Esophagus (tissue), 2 donors: ENCODE measurements around the gene TMEM54. TPM values are rescaled to one million over a fixed set of nuclear protein-coding genes. Genes with fewer than 3 reads are reported as not detected.

ENCODE experiments used
- H3K27ac ChIP-seq, 2 donors: one replicate each; pipeline ENCODE4 v1.5.1; 2013; ENCODE audit warnings: low read depth in 2 of 2, mild to moderate bottlenecking in 2 of 2, inconsistent platforms in 1 of 2, low read length in 1 of 2, moderate library complexity in 1 of 2
- H3K27me3 ChIP-seq, 2 donors: one replicate each; pipeline ENCODE4 v1.6.1; 2013; ENCODE audit warnings: low read length in 2 of 2, control low read depth in 1 of 2, mild to moderate bottlenecking in 1 of 2; ENCODE audit not compliant: insufficient read depth in 2 of 2, control insufficient read depth in 1 of 2
- H3K36me3 ChIP-seq, 2 donors: one replicate each; pipeline ENCODE4 v1.6.1; 2013; ENCODE audit warnings: low read length in 1 of 2; ENCODE audit not compliant: control insufficient read depth in 2 of 2, insufficient read depth in 2 of 2
- H3K4me1 ChIP-seq, 2 donors: one replicate each; pipeline ENCODE4 v1.6.1; 2013; ENCODE audit warnings: low read length in 1 of 2; ENCODE audit not compliant: control insufficient read depth in 2 of 2, insufficient read depth in 2 of 2
- H3K4me3 ChIP-seq, 2 donors: one replicate each; pipeline ENCODE4 v1.5.1; 2013; ENCODE audit warnings: low read length in 2 of 2, mild to moderate bottlenecking in 2 of 2, low read depth in 1 of 2, moderate library complexity in 1 of 2
- H3K9me3 ChIP-seq, 2 donors: one replicate each; pipeline ENCODE4 v1.6.1; 2013; ENCODE audit warnings: mild to moderate bottlenecking in 2 of 2, low read depth in 1 of 2, low read length in 1 of 2, moderate library complexity in 1 of 2; ENCODE audit not compliant: control insufficient read depth in 2 of 2, insufficient read depth in 1 of 2
- WGBS, 2 donors: extraction: QIAGEN DNeasy Blood & Tissue Kit; methylation state at CpG; one replicate each; pipeline ENCODE4 v1.1.7; 2013; 5-methylcytosine and 5-hydroxymethylcytosine counted together
- polyA plus RNA-seq, 2 donors: library from polyadenylated mRNA; stranded (reverse); fragments of 200-250 nt; gene quantifications; one replicate each; pipeline ENCODE4 v1.2.3, GENCODE V29; 2013
- donor health status: healthy with polysubstance abuse.
- donor health status: Bipolar disorder and iron deficiency.

TMEM54 gene, protein sequence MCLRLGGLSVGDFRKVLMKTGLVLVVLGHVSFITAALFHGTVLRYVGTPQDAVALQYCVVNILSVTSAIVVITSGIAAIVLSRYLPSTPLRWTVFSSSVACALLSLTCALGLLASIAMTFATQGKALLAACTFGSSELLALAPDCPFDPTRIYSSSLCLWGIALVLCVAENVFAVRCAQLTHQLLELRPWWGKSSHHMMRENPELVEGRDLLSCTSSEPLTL
- 100 to 1,000 TPM in 1 of 2 donors, 10 to 100 TPM in 1; 93.0 to 133 TPM for polyA plus RNA-seq

DNA sequence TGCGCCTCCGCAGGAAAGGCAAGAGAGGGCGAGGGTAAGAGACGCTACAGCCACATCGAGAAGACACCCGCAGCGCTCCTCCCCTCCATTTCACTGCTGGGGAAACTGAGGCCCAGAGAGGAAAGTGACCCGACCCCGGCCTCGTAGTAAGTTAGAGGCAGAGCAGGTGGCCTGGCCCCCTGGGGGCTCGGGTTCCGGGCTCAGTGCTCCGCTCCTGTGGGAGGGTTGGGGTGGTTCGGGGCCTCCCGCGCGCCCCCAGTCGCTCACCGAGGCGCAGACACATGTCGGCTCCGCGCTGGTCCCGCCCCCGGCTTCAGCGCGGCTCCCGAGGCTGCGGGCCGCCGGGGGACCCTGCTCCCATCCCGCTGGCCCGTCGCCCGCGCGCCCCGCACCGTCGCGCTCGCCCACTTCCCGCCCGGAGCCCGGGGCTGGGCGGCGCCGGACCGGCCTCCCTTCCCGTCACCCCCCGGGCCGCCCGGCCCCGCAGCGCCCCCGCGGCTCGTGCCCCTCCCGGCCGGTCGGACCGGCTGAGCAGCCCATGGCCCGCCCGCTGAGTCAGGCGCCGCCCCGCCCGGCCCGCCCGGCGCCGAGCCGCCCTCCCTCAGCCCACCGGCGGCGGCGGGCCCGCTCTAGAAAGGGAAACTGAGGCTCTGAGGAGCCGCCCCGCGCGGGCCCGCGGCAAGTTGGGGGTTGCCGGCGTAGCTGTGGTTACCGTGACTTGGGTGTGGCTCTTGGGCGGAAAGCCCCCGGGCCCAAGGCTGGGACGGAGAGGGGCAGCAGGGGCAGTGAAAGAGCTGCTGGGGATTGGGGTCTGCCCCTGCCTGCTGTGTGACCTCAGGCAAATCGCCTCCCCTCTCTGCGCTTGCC is at the start of gene TMEM54:
Gene TMEM54 (minus strand): TSS at position 434 of the 867 bp plus-strand sequence. CDS start 151 bp downstream, at position 283.
- 1 to 2% methylated on average over 55 to 92 of the region's 92 CpGs for WGBS, 2 donors
- peak within 1 kb of the TSS; percentile 31 to 76 for H3K27ac ChIP-seq
- H3K4me3 ChIP-seq = peak within 1 kb of the TSS; percentile 53 to 85
- no peaks in the 10 kb centered on the region for H3K27me3 ChIP-seq
- H3K9me3 ChIP-seq = no peaks in the 10 kb centered on the region
- peaks cover 0 to 3% of the 10 kb centered on the region in 2 donors for H3K36me3 ChIP-seq
- H3K4me1 ChIP-seq = peaks cover 3 to 7% of the 10 kb centered on the region in 2 donors

DNA sequence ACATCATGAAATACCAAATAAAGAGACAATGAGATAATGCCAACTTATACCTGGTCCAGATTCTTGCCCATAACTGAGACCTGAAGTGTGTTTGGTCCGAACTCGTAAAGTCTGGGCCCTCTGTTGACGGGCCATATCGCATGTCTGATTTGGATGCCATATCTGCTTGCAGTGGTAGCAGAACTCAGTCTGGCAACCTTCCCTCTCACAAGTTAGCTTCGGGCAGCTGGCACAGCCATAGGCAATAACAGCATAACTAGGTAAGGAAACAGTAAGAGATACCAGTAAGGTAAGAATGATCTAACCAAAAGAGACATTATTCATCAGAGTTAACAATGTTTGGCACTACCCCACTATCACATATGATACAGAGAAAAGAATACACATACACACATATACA is 48.3 kb upstream of the TMEM54 start:
- no peak overlapping the region for H3K4me3 ChIP-seq
- peaks cover 8% of the 10 kb centered on the region in 2 donors for H3K36me3 ChIP-seq
- H3K27ac ChIP-seq = peak overlapping the region in 1 of 2 donors; percentile 55
- H3K9me3 ChIP-seq = no peaks in the 10 kb centered on the region
- H3K27me3 ChIP-seq = no peaks in the 10 kb centered on the region
- peaks cover 2 to 5% of the 10 kb centered on the region in 2 donors for H3K4me1 ChIP-seq
- WGBS, 2 donors = 62 to 80% methylated on average over 5 of the region's 5 CpGs

DNA sequence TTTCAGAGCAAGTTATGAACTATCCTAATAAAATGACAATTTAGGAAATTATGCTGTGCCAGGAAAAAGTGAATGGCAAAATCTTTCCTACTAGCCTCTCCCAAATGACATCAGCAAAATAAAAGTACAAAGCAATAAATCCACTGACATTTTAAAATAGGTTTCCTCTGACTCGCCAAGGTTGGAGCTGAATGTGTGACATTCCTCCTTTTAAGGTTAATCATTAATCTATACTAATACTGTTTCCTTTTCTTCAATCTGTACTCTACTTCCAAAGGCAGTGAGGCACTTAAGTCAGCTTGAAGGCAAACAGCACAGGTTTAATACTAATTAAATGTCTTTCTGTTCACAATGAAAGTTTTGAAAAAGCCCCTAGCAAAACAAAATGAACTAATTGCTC is 47.7 kb upstream of the TMEM54 start:
- H3K36me3 ChIP-seq = peaks cover 8 to 9% of the 10 kb centered on the region in 2 donors
- H3K9me3 ChIP-seq = no peaks in the 10 kb centered on the region
- whole genome bisulfite sequencing, 2 donors = 26 to 27% methylated on average over 1 of the region's 1 CpG
- H3K4me1 ChIP-seq = peaks cover 2 to 5% of the 10 kb centered on the region in 2 donors
- no peaks in the 10 kb centered on the region for H3K27me3 ChIP-seq
- no peak overlapping the region for H3K27ac ChIP-seq
- no peak overlapping the region for H3K4me3 ChIP-seq

DNA sequence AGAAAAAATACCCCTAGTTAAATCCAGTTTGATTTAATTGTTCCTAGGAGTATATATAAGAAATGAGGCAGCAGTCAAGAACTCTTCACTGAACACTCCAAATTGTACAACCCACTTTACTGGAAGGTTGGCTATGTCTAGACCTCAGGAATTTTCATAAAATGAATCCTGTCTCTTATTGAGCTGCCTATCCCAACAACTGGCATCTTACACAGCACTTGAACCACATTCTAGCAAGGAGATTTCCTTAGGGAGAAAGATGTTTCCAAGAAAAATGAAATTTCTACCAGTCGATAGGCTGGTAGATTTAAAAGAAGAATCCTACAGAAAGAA is 47.2 kb upstream of the TMEM54 start:
- 89 to 93% methylated on average over 1 of the region's 1 CpG for WGBS, 2 donors
- Histone ChIP-seq H3K27me3 (no peaks in the 10 kb centered on the region), H3K27ac (no peak overlapping the region), H3K4me3 (no peak overlapping the region), H3K4me1 (peaks cover 2 to 5% of the 10 kb centered on the region in 2 donors), H3K9me3 (no peaks in the 10 kb centered on the region), H3K36me3 (peaks cover 8 to 10% of the 10 kb centered on the region in 2 donors)

DNA sequence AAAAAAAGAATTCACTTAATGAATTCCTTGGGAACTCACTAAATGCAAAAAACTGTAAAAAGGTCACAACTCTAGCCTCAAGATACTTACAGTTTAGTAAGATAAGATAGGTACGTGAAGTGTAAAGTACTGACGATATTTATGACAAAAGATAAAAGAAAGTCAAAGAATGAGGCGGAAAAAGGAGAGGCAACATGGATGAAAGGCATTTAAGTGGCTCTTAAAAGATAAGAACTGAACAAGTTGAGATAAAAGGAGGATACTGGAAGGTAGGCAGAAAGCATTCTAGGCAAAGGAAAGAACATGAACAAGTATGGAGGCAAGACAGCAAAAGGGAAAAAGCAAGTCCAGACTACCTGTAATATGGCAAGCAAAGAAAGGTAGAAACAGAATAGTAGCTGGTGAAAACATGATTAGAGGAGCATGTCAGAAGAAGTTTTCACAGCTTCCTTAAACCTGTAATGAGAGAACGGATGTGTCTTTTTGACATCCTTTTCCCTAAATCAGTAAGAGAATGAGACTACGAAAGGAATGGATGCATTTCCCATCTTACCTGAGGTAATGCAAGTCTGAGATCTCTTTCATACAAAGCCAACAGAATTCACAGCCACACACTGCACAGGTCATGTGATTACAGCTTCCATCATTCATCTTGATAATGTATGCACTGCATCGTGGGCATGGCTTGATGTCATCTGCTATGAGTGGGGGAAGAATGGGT is 46.6 kb upstream of the TMEM54 start:
- Histone ChIP-seq H3K27me3 (no peaks in the 10 kb centered on the region), H3K4me3 (no peak overlapping the region), H3K9me3 (no peaks in the 10 kb centered on the region), H3K27ac (no peak overlapping the region), H3K36me3 (peaks cover 8 to 10% of the 10 kb centered on the region in 2 donors), H3K4me1 (peaks cover 2 to 5% of the 10 kb centered on the region in 2 donors)
- 73 to 85% methylated on average over 6 of the region's 6 CpGs for whole genome bisulfite sequencing, 2 donors

DNA sequence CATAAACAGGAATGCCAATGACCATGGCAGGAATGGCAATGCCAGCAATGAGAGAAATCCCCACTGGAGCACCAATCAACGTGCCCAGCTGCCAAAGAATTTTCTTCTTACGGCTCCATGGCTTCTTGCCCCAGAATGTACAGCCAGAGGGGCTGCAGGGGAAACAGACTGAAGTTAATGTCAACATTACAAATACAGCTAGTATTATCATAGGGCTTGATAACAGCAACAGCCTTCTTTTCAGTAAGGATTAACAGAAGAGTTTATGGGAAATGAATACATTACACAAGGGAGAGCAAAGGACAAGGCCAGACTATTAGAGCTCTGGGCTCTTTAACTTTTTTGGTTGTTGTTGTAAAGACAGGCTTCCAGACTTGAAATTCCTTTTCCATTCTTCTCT is 45.2 kb upstream of the TMEM54 start:
- no peak overlapping the region for H3K4me3 ChIP-seq
- H3K27ac ChIP-seq = no peak overlapping the region
- H3K9me3 ChIP-seq = no peaks in the 10 kb centered on the region
- WGBS, 2 donors = 64 to 74% methylated on average over 2 of the region's 2 CpGs
- peaks cover 8 to 13% of the 10 kb centered on the region in 2 donors for H3K36me3 ChIP-seq
- H3K27me3 ChIP-seq = no peaks in the 10 kb centered on the region
- peaks cover 2 to 5% of the 10 kb centered on the region in 2 donors for H3K4me1 ChIP-seq

DNA sequence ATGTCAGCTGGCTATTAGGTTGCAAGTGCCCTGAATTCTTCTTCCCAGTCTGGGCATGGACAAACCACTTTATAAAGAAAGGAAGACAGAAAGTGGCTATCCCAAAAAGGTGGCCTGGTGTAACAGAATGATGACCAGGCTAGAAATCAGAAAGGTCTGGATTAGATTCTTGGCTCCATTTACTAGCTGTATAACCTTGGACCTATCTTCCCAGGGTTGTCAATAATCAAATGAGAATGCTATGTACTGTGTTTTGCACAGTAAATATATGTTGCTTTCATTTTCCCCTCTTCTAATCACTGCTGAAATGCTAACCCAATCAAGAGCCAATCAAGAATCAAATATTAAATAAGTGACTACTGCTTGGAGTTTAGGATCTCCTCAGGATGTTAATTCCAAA is 43.0 kb upstream of the TMEM54 start:
- peaks cover 0 to 6% of the 10 kb centered on the region in 2 donors for H3K4me1 ChIP-seq
- no peaks in the 10 kb centered on the region for H3K27me3 ChIP-seq
- H3K4me3 ChIP-seq = no peak overlapping the region
- H3K36me3 ChIP-seq = peaks cover 6 to 13% of the 10 kb centered on the region in 2 donors
- no peaks in the 10 kb centered on the region for H3K9me3 ChIP-seq
- no peak overlapping the region for H3K27ac ChIP-seq

DNA sequence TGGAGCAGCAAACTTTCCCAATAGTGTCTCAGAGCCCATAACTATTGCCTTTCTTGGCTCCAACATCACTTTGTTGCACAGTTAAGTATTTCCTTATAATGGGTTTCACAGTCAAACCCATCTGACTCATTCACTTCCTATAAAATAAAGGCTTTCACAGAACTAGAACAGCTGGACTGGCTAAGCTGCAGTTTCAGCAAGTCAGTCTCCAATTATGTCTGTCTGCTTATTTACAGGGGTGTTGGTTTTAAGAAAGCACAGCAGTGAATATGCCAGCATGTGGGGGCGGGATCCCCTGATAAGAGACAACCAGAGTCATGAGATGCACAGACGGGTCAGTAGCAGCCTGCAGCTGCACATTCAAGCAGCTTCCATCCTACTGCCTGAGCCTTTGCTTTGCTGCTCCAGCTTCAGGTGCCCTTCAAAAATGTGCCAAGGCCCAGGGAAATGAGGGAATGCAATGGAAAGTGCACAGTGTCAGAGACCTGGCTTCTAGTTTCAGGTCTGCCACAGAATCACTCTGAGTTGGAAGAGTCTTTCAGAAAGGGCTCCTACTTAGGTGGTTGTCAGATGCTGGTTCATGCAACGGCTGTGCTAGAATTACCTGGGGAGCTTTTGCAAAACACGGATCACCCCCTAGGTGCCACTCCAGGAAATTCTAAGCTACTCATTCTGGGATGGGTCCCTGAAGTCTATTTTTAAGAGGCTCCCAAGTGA is 38.6 kb upstream of the TMEM54 start:
- H3K36me3 ChIP-seq = peaks cover 9 to 20% of the 10 kb centered on the region in 2 donors
- peak overlapping the region; percentile 83 to 94 for H3K27ac ChIP-seq

DNA sequence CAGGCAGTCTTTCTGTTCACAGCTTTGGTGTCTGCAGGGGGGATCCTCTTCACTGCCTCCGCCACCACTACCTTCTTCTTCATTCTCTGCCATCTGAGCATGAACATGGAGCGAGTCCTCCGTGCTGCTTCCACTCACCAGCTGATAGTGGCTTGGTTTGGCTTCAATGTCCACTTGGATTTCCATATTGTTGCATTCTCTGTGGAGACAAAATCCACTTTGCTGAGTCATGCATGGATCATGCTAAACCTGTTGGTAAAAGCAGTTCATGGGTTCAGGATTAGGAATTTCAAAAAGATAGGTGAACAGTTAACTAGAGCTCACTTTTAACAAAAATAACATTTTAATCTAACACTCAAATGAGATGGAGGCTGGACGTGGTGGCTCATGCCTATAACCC is 35.9 kb upstream of the TMEM54 start:
- Histone ChIP-seq H3K4me3 (no peak overlapping the region), H3K27ac (no peak overlapping the region), H3K9me3 (no peaks in the 10 kb centered on the region), H3K36me3 (peaks cover 9 to 14% of the 10 kb centered on the region in 2 donors), H3K4me1 (peaks cover 0 to 4% of the 10 kb centered on the region in 2 donors), H3K27me3 (no peaks in the 10 kb centered on the region)
- WGBS, 2 donors = 93 to 94% methylated on average over 4 of the region's 4 CpGs

More for the DNA sequence above, 38.6 kb upstream of the TMEM54 start:
- Histone ChIP-seq H3K4me1 (peaks cover 0 to 4% of the 10 kb centered on the region in 2 donors), H3K27me3 (no peaks in the 10 kb centered on the region), H3K4me3 (no peak overlapping the region), H3K9me3 (no peaks in the 10 kb centered on the region)
- 59 to 61% methylated on average over 4 of the region's 4 CpGs for WGBS, 2 donors
